Measurements from ENCODE around the gene SOX6.

SOX6 gene

GRCh38 chr11:16178273-16178672 is 178.1 kb downstream of the SOX6 start:
- Histone ChIP-seq H2AFZ (ENCODE audit: low read length) (no peak overlapping the region), H4K20me1 (ENCODE audit: insufficient read depth, low read length) (no peaks in the 10 kb centered on the region), H3K4me2 (ENCODE audit: low read depth, low read length) (no peak overlapping the region), H3K79me2 (ENCODE audit: low read length) (no peaks in the 10 kb centered on the region), H3K4me1 (ENCODE audit: low read length) (no peaks in the 10 kb centered on the region), H3K27ac (ENCODE audit: low read length) (no peak overlapping the region), H3K4me3 (ENCODE audit: low read length) (no peak overlapping the region), H3K9me3 (replicated peaks; ENCODE audit: insufficient read depth, low read length) (no peaks in the 10 kb centered on the region), H3F3A (ENCODE audit: insufficient read depth, low read length) (no peaks in the 10 kb centered on the region), H3K9ac (ENCODE audit: low read length) (no peak overlapping the region), H3K9me2 (replicated peaks; ENCODE audit: insufficient read depth, low read length) (no peaks in the 10 kb centered on the region), H3K27me3 (replicated peaks; ENCODE audit: insufficient read depth, low read length) (no peaks in the 10 kb centered on the region), H3K36me3 (replicated peaks; ENCODE audit: insufficient read depth, low read length) (no peaks in the 10 kb centered on the region)
- DNase-seq, result no peak
- TF ChIP-seq CTCF (IDR thresholded peaks at IDR 0.05; ENCODE audit: low read length) (no peak), EZH2 (optimal IDR thresholded peaks at IDR 0.05; ENCODE audit: low read depth, low read length) (no peak), EZH2phosphoT487 (IDR thresholded peaks at IDR 0.05; ENCODE audit: low read length) (no peak)

GRCh38 chr11:16177688-16178087 is 178.7 kb downstream of the SOX6 start:
- no peaks in the 10 kb centered on the region for H3F3A ChIP-seq (ENCODE audit: insufficient read depth, low read length)
- no peak overlapping the region for H3K4me2 ChIP-seq (ENCODE audit: low read depth, low read length)
- H3K9ac ChIP-seq (ENCODE audit: low read length), result no peak overlapping the region
- no peak overlapping the region for H2AFZ ChIP-seq (ENCODE audit: low read length)
- H4K20me1 ChIP-seq (ENCODE audit: insufficient read depth, low read length), result no peaks in the 10 kb centered on the region
- no peak for DNase-seq
- TF ChIP-seq EZH2phosphoT487 (IDR thresholded peaks at IDR 0.05; ENCODE audit: low read length), result no peak
- TF ChIP-seq CTCF (IDR thresholded peaks at IDR 0.05; ENCODE audit: low read length), result no peak
- no peak for TF ChIP-seq EZH2 (optimal IDR thresholded peaks at IDR 0.05; ENCODE audit: low read depth, low read length)
- H3K9me3 ChIP-seq (replicated peaks; ENCODE audit: insufficient read depth, low read length), result no peaks in the 10 kb centered on the region
- no peaks in the 10 kb centered on the region for H3K36me3 ChIP-seq (replicated peaks; ENCODE audit: insufficient read depth, low read length)
- no peaks in the 10 kb centered on the region for H3K27me3 ChIP-seq (replicated peaks; ENCODE audit: insufficient read depth, low read length)
- no peak overlapping the region for H3K27ac ChIP-seq (ENCODE audit: low read length)
- no peak overlapping the region for H3K4me3 ChIP-seq (ENCODE audit: low read length)
- H3K9me2 ChIP-seq (replicated peaks; ENCODE audit: insufficient read depth, low read length), result no peaks in the 10 kb centered on the region
- no peaks in the 10 kb centered on the region for H3K4me1 ChIP-seq (ENCODE audit: low read length)
- H3K79me2 ChIP-seq (ENCODE audit: low read length), result no peaks in the 10 kb centered on the region

- DNase-seq, result no peak
- H3K9ac ChIP-seq (ENCODE audit: low read length), result no peak overlapping the region
- no peaks in the 10 kb centered on the region for H3K27me3 ChIP-seq (replicated peaks; ENCODE audit: insufficient read depth, low read length)
- H3K4me1 ChIP-seq (ENCODE audit: low read length), result no peaks in the 10 kb centered on the region
- H2AFZ ChIP-seq (ENCODE audit: low read length), result no peak overlapping the region
- H4K20me1 ChIP-seq (ENCODE audit: insufficient read depth, low read length), result no peaks in the 10 kb centered on the region
- H3K27ac ChIP-seq (ENCODE audit: low read length), result no peak overlapping the region
- no peaks in the 10 kb centered on the region for H3K9me3 ChIP-seq (replicated peaks; ENCODE audit: insufficient read depth, low read length)
- no peak overlapping the region for H3K4me2 ChIP-seq (ENCODE audit: low read depth, low read length)
- H3K4me3 ChIP-seq (ENCODE audit: low read length), result no peak overlapping the region
- no peaks in the 10 kb centered on the region for H3F3A ChIP-seq (ENCODE audit: insufficient read depth, low read length)
- TF ChIP-seq EZH2 (optimal IDR thresholded peaks at IDR 0.05; ENCODE audit: low read depth, low read length) (no peak), EZH2phosphoT487 (IDR thresholded peaks at IDR 0.05; ENCODE audit: low read length) (no peak), CTCF (IDR thresholded peaks at IDR 0.05; ENCODE audit: low read length) (no peak)
- H3K36me3 ChIP-seq (replicated peaks; ENCODE audit: insufficient read depth, low read length), result no peaks in the 10 kb centered on the region
- H3K9me2 ChIP-seq (replicated peaks; ENCODE audit: insufficient read depth, low read length), result no peaks in the 10 kb centered on the region
- H3K79me2 ChIP-seq (ENCODE audit: low read length), result no peaks in the 10 kb centered on the region
Measured at GRCh38 chr11:16173798-16174197, 182.5 kb downstream of the SOX6 start.

All from MM.1S (cell line).